HCT116 (cell line): ENCODE measurements around the gene PAX7. TPM values are rescaled to one million over a fixed set of nuclear protein-coding genes. Genes with fewer than 3 reads are reported as not detected.

ENCODE experiments used
- ATAC-seq: fragments of 200-7000 bp; cut with Tn5 transposase; 2 replicates; pipeline ENCODE4 v1.9.1; 2020; ENCODE audit warnings: mild to moderate bottlenecking, moderate library complexity
- BruUV-seq: library from RNA; stranded (reverse); fragments of 400-500 nt; replicated peaks from 2 replicates; lab custom pipeline; 2021; lab: Mats Ljungman, UMichigan
- CTCF ChIA-PET: fragments of 300-600 bp; sonication (Branson Sonifier 250); formaldehyde crosslinking; loops from one replicate; lab custom pipeline; 2021; ENCODE audit warnings: antibody characterized with exemption; lab: Charles Lee
- POLR2A ChIA-PET: fragments of 300-600, 350-600 bp; sonication (Branson Sonifier 250); formaldehyde crosslinking; loops from one replicate; lab custom pipeline; 2021; ENCODE audit warnings: antibody characterized with exemption; lab: Charles Lee
- RAD21 ChIA-PET, 2 experiments: fragments of 300-600 bp; sonication (Branson Sonifier 250); formaldehyde crosslinking; loops; one replicate each; lab custom pipeline; 2023; ENCODE audit warnings: low total read pairs in 2 of 2; ENCODE audit not compliant: uncharacterized antibody in 2 of 2, unreplicated experiment in 2 of 2, low non-redundant PET in 1 of 2; lab: Charles Lee
- DNase-seq: peaks from one replicate; pipeline ENCODE4 v3.0.0-alpha.2; 2010; ENCODE audit warnings: low read depth, low spot score
- H2AFZ ChIP-seq: fragments of 200-600 bp; shearing (Covaris generic), sonication (generic); 2 replicates; pipeline ENCODE4 v1.6.1; 2017; ENCODE audit warnings: low read depth, mixed run types, mixed read lengths, antibody characterized with exemption, low read length; ENCODE audit not compliant: poor library complexity, severe bottlenecking
- H3K27ac ChIP-seq: 2 replicates; pipeline ENCODE4 v1.5.1; 2012; ENCODE audit warnings: low read depth, low read length
- H3K27me3 ChIP-seq: fragments of 200-600 bp; sonication (generic); 2 replicates; pipeline ENCODE4 v1.6.1; 2016; ENCODE audit warnings: mixed run types, low read length, mixed read lengths; ENCODE audit not compliant: insufficient read depth
- H3K36me3 ChIP-seq, 2 experiments: fragments of 200-500 bp in 1 of 2; fragments of 200-600 bp in 1 of 2; sonication (Bioruptor generic) in 1 of 2; sonication (generic) in 1 of 2; 2 replicates each; pipeline versions ENCODE4 v1.5.1 to v1.6.1; 2014 to 2016; ENCODE audit warnings: low read length in 2 of 2, inconsistent platforms in 1 of 2, mixed read lengths in 1 of 2, mixed run types in 1 of 2; ENCODE audit not compliant: insufficient read depth in 2 of 2, control insufficient read depth in 1 of 2
- H3K4me1 ChIP-seq, 2 experiments: fragments of 200-600 bp in 1 of 2; sonication (generic) in 1 of 2; 2 replicates each; pipeline versions ENCODE4 v1.5.1 to v1.6.1; 2012 to 2017; ENCODE audit warnings: low read length in 2 of 2, inconsistent platforms in 1 of 2, mild to moderate bottlenecking in 1 of 2, mixed read lengths in 1 of 2, mixed run types in 1 of 2, moderate library complexity in 1 of 2; ENCODE audit not compliant: insufficient read depth in 2 of 2, control insufficient read depth in 1 of 2
- H3K4me2 ChIP-seq: fragments of 200-600 bp; sonication (generic); 2 replicates; pipeline ENCODE4 v1.6.1; 2017; ENCODE audit warnings: mixed run types, low read length, mixed read lengths
- H3K4me3 ChIP-seq, 2 experiments: fragments of 200-600 bp in 1 of 2; sonication (generic) in 1 of 2; replicated peaks in 1 of 2; 2 replicates each; pipeline ENCODE4 v1.5.1; 2011 to 2016; ENCODE audit warnings: low read length in 2 of 2, control low read depth in 1 of 2, low read depth in 1 of 2, mild to moderate bottlenecking in 1 of 2, mixed read lengths in 1 of 2, mixed run types in 1 of 2
- H3K79me2 ChIP-seq: fragments of 200-600 bp; sonication (generic); 2 replicates; pipeline ENCODE4 v1.6.1; 2017; ENCODE audit warnings: mild to moderate bottlenecking, mixed run types, low read length, moderate library complexity, mixed read lengths; ENCODE audit not compliant: insufficient read depth
- H3K9ac ChIP-seq: fragments of 200-600 bp; sonication (generic); 2 replicates; pipeline ENCODE4 v1.6.1; 2016; ENCODE audit warnings: low read length, mixed read lengths
- H3K9me2 ChIP-seq: fragments of 200-600 bp; sonication (generic), shearing (Covaris generic); 2 replicates; pipeline ENCODE4 v1.6.1; 2017; ENCODE audit warnings: mixed run types, mild to moderate bottlenecking, moderate library complexity; ENCODE audit not compliant: insufficient read depth
- H3K9me3 ChIP-seq, 2 experiments: fragments of 200-500 bp in 1 of 2; fragments of 200-600 bp in 1 of 2; sonication (Bioruptor generic) in 1 of 2; sonication (generic) in 1 of 2; 2 replicates each; pipeline ENCODE4 v1.6.1; 2014 to 2017; ENCODE audit warnings: low read length in 2 of 2, mixed read lengths in 2 of 2, inconsistent platforms in 1 of 2, low read depth in 1 of 2, mild to moderate bottlenecking in 1 of 2, mixed run types in 1 of 2, moderate library complexity in 1 of 2; ENCODE audit not compliant: control insufficient read depth in 1 of 2, insufficient read depth in 1 of 2
- H4K20me1 ChIP-seq: fragments of 200-600 bp; sonication (generic), shearing (Covaris generic); 2 replicates; pipeline ENCODE4 v1.6.1; 2017; ENCODE audit warnings: mixed run types, mild to moderate bottlenecking, moderate library complexity; ENCODE audit not compliant: insufficient read depth
- ATF3 ChIP-seq: IDR thresholded peaks from 2 replicates; pipeline ENCODE4 v1.6.1; 2012
- CTCF ChIP-seq, 3 experiments: fragments of 200-600 bp in 1 of 3; sonication (generic) in 1 of 3; IDR thresholded peaks in 2 of 3; conservative IDR thresholded peaks in 1 of 3; 2 replicates each; pipeline ENCODE4 v1.5.1; 2012 to 2017; ENCODE audit warnings: low read depth in 2 of 3, low read length in 2 of 3, antibody characterized with exemption in 1 of 3, borderline replicate concordance in 1 of 3, control low read depth in 1 of 3, mild to moderate bottlenecking in 1 of 3, mixed read lengths in 1 of 3, mixed run types in 1 of 3, moderate library complexity in 1 of 3; ENCODE audit not compliant: insufficient read depth in 1 of 3
- EGR1 ChIP-seq: IDR thresholded peaks from 2 replicates; pipeline ENCODE4 v1.6.1; 2012; ENCODE audit warnings: low read depth
- ELF1 ChIP-seq: IDR thresholded peaks from 2 replicates; pipeline ENCODE4 v1.6.1; 2012; ENCODE audit warnings: low read depth, borderline replicate concordance
- EZH2 ChIP-seq: fragments of 200-600 bp; sonication (generic); IDR thresholded peaks from 2 replicates; pipeline ENCODE4 v1.6.1; 2017; ENCODE audit warnings: antibody characterized with exemption, mixed run types
- EZH2phosphoT487 ChIP-seq: fragments of 200-600 bp; IDR thresholded peaks from 2 replicates; pipeline ENCODE4 v1.6.1; 2018; ENCODE audit warnings: antibody characterized with exemption, borderline replicate concordance
- JUND ChIP-seq: IDR thresholded peaks from 2 replicates; pipeline ENCODE4 v1.6.1; 2012
- MAX ChIP-seq: IDR thresholded peaks from 2 replicates; pipeline ENCODE4 v1.6.1; 2012
- POLR2A ChIP-seq: IDR thresholded peaks from 2 replicates; pipeline ENCODE4 v1.7.0; 2011; ENCODE audit warnings: borderline replicate concordance; ENCODE audit not compliant: insufficient read depth, insufficient read length; ENCODE audit errors: extremely low read depth
- POLR2AphosphoS5 ChIP-seq: IDR thresholded peaks from 2 replicates; pipeline ENCODE4 v1.6.1; 2011; ENCODE audit warnings: mild to moderate bottlenecking, low read depth, low read length, moderate library complexity
- REST ChIP-seq: IDR thresholded peaks from 2 replicates; pipeline ENCODE4 v1.6.1; 2012; ENCODE audit warnings: low read depth
- SIN3A ChIP-seq: IDR thresholded peaks from 2 replicates; pipeline ENCODE4 v1.6.1; 2012; ENCODE audit warnings: low read depth
- YY1 ChIP-seq: IDR thresholded peaks from 2 replicates; pipeline ENCODE4 v1.6.1; 2011; ENCODE audit warnings: low read length, low read depth, moderate library complexity, mild to moderate bottlenecking; ENCODE audit not compliant: insufficient replicate concordance; ENCODE audit errors: extremely low read depth
- ZFX ChIP-seq: fragments of 450-650 bp; IDR thresholded peaks from 2 replicates; pipeline ENCODE4 v1.6.1; 2017
- ZNF274 ChIP-seq: fragments of 200-500 bp; sonication (Bioruptor generic); IDR thresholded peaks from 2 replicates; pipeline ENCODE4 v1.6.1; 2014; ENCODE audit warnings: mild to moderate bottlenecking, low read depth, low read length, inconsistent platforms
- intact Hi-C: fragments of 100-400 bp; cut with micrococcal nuclease; formaldehyde crosslinking; loops from 2 replicates; pipeline ENCODE4 v1.10.0; 2022
- total RNA-seq: library from RNA; stranded (reverse); gene quantifications from one replicate; pipeline ENCODE4 v1.2.1, GENCODE V29; 2021; ENCODE audit not compliant: unreplicated experiment

Gene PAX7
- total RNA-seq, 1 experiment from 2014 or later: not detected

- H3K4me1 ChIP-seq: no peaks in the 10 kb centered on the region
- intact Hi-C loops: no loop called here
- ATAC-seq (no peak), DNase-seq (no peak)
- H3K27me3 ChIP-seq: peaks cover 36% of the 10 kb centered on the region
- TF ChIP-seq ZFX: no peak
- no peak for TF ChIP-seq POLR2A
- no peak for TF ChIP-seq SIN3A
- no peak for TF ChIP-seq YY1
- no peak for TF ChIP-seq ATF3
- no peak for TF ChIP-seq MAX
- no peak for TF ChIP-seq POLR2AphosphoS5
- no peak for TF ChIP-seq REST
- TF ChIP-seq JUND: no peak
- TF ChIP-seq EZH2: no peak
- TF ChIP-seq EGR1: no peak
- no peak for TF ChIP-seq ZNF274
- no peak for TF ChIP-seq ELF1
- no peak for TF ChIP-seq CTCF (IDR thresholded peaks at IDR 0.05 in 2 of 3, conservative IDR thresholded peaks at IDR 0.05 in 1 of 3; ENCODE audit: borderline replicate concordance in 1 of 3, insufficient read depth in 1 of 3, low read depth in 2 of 3, low read length in 2 of 3)
- no peak for TF ChIP-seq EZH2phosphoT487
- ChIA-PET POLR2A (no interaction called here), CTCF (no interaction called here), RAD21 (no interaction called here)
- no peak overlapping the region for H3K4me3 ChIP-seq
- H4K20me1 ChIP-seq: no peaks in the 10 kb centered on the region
- H3K9me3 ChIP-seq: peaks cover 3 to 10% of the 10 kb centered on the region in 2 experiments; a peak in 1 of 4 replicates
- H3K27ac ChIP-seq: no peak overlapping the region
- no peak overlapping the region for H3K9ac ChIP-seq
- BruUV-seq: no TSS peak
- no peaks in the 10 kb centered on the region for H3K36me3 ChIP-seq
- no peaks in the 10 kb centered on the region for H3K9me2 ChIP-seq
- no peak overlapping the region for H3K4me2 ChIP-seq
- no peaks in the 10 kb centered on the region for H3K79me2 ChIP-seq
- H2AFZ ChIP-seq: no peak overlapping the region
Measured at GRCh38 chr1:18752409-18752808, 121.8 kb downstream of the PAX7 start.
